NT2/D1 (cell line): Measurements from ENCODE around the gene NSD2.

Source experiments
- SUZ12 ChIP-seq: IDR thresholded peaks from 2 replicates; pipeline ENCODE4 v1.6.1; 2011; ENCODE audit not compliant: insufficient read length, insufficient read depth; ENCODE audit errors: extremely low read depth
- YY1 ChIP-seq: IDR thresholded peaks from 2 replicates; pipeline ENCODE4 v1.6.1; 2011; ENCODE audit not compliant: insufficient read length, insufficient read depth
- ZNF274 ChIP-seq: IDR thresholded peaks from 2 replicates; pipeline ENCODE4 v1.6.1; 2011; ENCODE audit warnings: mild to moderate bottlenecking, low read depth, low read length

- TF ChIP-seq SUZ12 (no peak), ZNF274 (no peak), YY1 (no peak)
These were observed 74.1 kb downstream of the NSD2 start for GRCh38 chr4:1945124-1945895.
